H9 (cell line): ENCODE measurements around the gene METTL4. TPM values are rescaled to one million over a fixed set of nuclear protein-coding genes. Genes with fewer than 3 reads are reported as not detected.
"Not testable (repeated sequence)": the region's sequence is repeated elsewhere in the genome, so short reads cannot be mapped to it uniquely, and the experiment has no call there.

Experiments
- DNase-seq: peaks from one replicate; pipeline ENCODE4 v3.0.0-alpha.2; 2017
- H2AFZ ChIP-seq: one replicate; pipeline ENCODE4 v1.6.1; 2013; ENCODE audit warnings: mild to moderate bottlenecking, low read length, control low read depth, moderate library complexity
- H2AK5ac ChIP-seq: 2 replicates; pipeline ENCODE4 v1.6.1; 2013; ENCODE audit warnings: low read length, control low read depth, mixed read lengths; ENCODE audit not compliant: insufficient read length
- H2BK120ac ChIP-seq: one replicate; pipeline ENCODE4 v1.6.1; 2013; ENCODE audit warnings: low read depth, mild to moderate bottlenecking, low read length, control low read depth, inconsistent platforms; ENCODE audit not compliant: poor library complexity, severe bottlenecking
- H2BK12ac ChIP-seq: 2 replicates; pipeline ENCODE4 v1.6.1; 2013; ENCODE audit warnings: low read length, control low read depth, mixed read lengths, low read depth; ENCODE audit not compliant: insufficient read length
- H2BK15ac ChIP-seq: 2 replicates; pipeline ENCODE4 v1.6.1; 2013; ENCODE audit warnings: low read depth, low read length, control low read depth
- H2BK20ac ChIP-seq: one replicate; pipeline ENCODE4 v1.6.1; 2013; ENCODE audit warnings: low read depth, mild to moderate bottlenecking, low read length, control low read depth, inconsistent platforms; ENCODE audit not compliant: poor library complexity, severe bottlenecking
- H2BK5ac ChIP-seq: 2 replicates; pipeline ENCODE4 v1.6.1; 2013; ENCODE audit warnings: low read length, control low read depth, mixed read lengths; ENCODE audit not compliant: insufficient read length
- H3K14ac ChIP-seq: 2 replicates; pipeline ENCODE4 v1.6.1; 2013; ENCODE audit warnings: low read length, control low read depth; ENCODE audit not compliant: insufficient read depth
- H3K18ac ChIP-seq: 2 replicates; pipeline ENCODE4 v1.6.1; 2013; ENCODE audit warnings: low read depth, mild to moderate bottlenecking, mixed read lengths, low read length, control low read depth; ENCODE audit not compliant: insufficient read length
- H3K23ac ChIP-seq: 2 replicates; pipeline ENCODE4 v1.6.1; 2013; ENCODE audit warnings: low read length, control low read depth, mixed read lengths, low read depth; ENCODE audit not compliant: insufficient read length
- H3K23me2 ChIP-seq: 2 replicates; pipeline ENCODE4 v1.6.1; 2013; ENCODE audit warnings: low read depth, mild to moderate bottlenecking, mixed read lengths, low read length, control low read depth; ENCODE audit not compliant: insufficient read length, poor library complexity, severe bottlenecking
- H3K27ac ChIP-seq: 2 replicates; pipeline ENCODE4 v1.5.1; 2013; ENCODE audit warnings: low read length, control low read depth, mixed read lengths, low read depth; ENCODE audit not compliant: insufficient read length
- H3K27me3 ChIP-seq: 2 replicates; pipeline ENCODE4 v1.6.1; 2013; ENCODE audit warnings: low read length, control low read depth, inconsistent platforms; ENCODE audit not compliant: insufficient read depth
- H3K4ac ChIP-seq: 2 replicates; pipeline ENCODE4 v1.6.1; 2013; ENCODE audit warnings: low read depth, mild to moderate bottlenecking, control low read depth, inconsistent platforms, low read length, moderate library complexity
- H3K4me1 ChIP-seq: 2 replicates; pipeline ENCODE4 v1.6.1; 2013; ENCODE audit warnings: low read length, control low read depth, inconsistent platforms; ENCODE audit not compliant: insufficient read depth
- H3K4me2 ChIP-seq: 2 replicates; pipeline ENCODE4 v1.6.1; 2013; ENCODE audit warnings: low read length, control low read depth, mixed read lengths; ENCODE audit not compliant: insufficient read length, insufficient read depth
- H3K56ac ChIP-seq: 2 replicates; pipeline ENCODE4 v1.6.1; 2013; ENCODE audit warnings: low read depth, mild to moderate bottlenecking, mixed read lengths, low read length, control low read depth; ENCODE audit not compliant: insufficient read length
- H3K79me1 ChIP-seq: 2 replicates; pipeline ENCODE4 v1.6.1; 2013; ENCODE audit warnings: low read depth, mild to moderate bottlenecking, moderate library complexity, low read length, control low read depth, inconsistent platforms; ENCODE audit not compliant: insufficient read depth, poor library complexity, severe bottlenecking
- H3K79me2 ChIP-seq: 2 replicates; pipeline ENCODE4 v1.6.1; 2013; ENCODE audit warnings: low read length, control low read depth, inconsistent platforms; ENCODE audit not compliant: insufficient read depth
- H3K9ac ChIP-seq: 2 replicates; pipeline ENCODE4 v1.6.1; 2013; ENCODE audit warnings: low read length, control low read depth, mixed read lengths; ENCODE audit not compliant: insufficient read length; ENCODE audit errors: extremely low read depth
- H3K9me3 ChIP-seq: one replicate; pipeline ENCODE4 v1.6.1; 2013; ENCODE audit warnings: low read depth, low read length, inconsistent platforms; ENCODE audit not compliant: control insufficient read depth
- H3T11ph ChIP-seq: one replicate; pipeline ENCODE4 v1.6.1; 2013; ENCODE audit warnings: mild to moderate bottlenecking, low read length, control low read depth, inconsistent platforms
- H4K20me1 ChIP-seq: one replicate; pipeline ENCODE4 v1.6.1; 2013; ENCODE audit not compliant: control insufficient read depth, insufficient read length, insufficient read depth
- H4K5ac ChIP-seq: 2 replicates; pipeline ENCODE4 v1.6.1; 2013; ENCODE audit warnings: low read depth, mild to moderate bottlenecking, mixed read lengths, low read length, control low read depth; ENCODE audit not compliant: insufficient read length
- H4K8ac ChIP-seq: replicated peaks from 2 replicates; pipeline ENCODE4 v1.6.1; 2013; ENCODE audit warnings: low read length, control low read depth, mixed read lengths, low read depth; ENCODE audit not compliant: insufficient read length
- H4K91ac ChIP-seq: 2 replicates; pipeline ENCODE4 v1.6.1; 2013; ENCODE audit warnings: low read depth, mild to moderate bottlenecking, moderate library complexity, mixed read lengths, low read length, control low read depth; ENCODE audit not compliant: insufficient read length
- H3K27ac Mint-ChIP-seq, 3 experiments: 2 replicates in 2 of 3; 3 replicates in 1 of 3; pipeline ENCODE4 v1.8.0; 2020 to 2021; ENCODE audit warnings: mixed read lengths in 3 of 3, mild to moderate bottlenecking in 1 of 3, moderate library complexity in 1 of 3
- H3K27me3 Mint-ChIP-seq: 2 replicates; pipeline ENCODE4 v1.8.0; 2021; ENCODE audit warnings: low read depth, mild to moderate bottlenecking, moderate library complexity, mixed read lengths
- H3K36me3 Mint-ChIP-seq, 3 experiments: 2 replicates in 2 of 3; 3 replicates in 1 of 3; pipeline ENCODE4 v1.8.0; 2020 to 2021; ENCODE audit warnings: low read depth in 3 of 3, mixed read lengths in 3 of 3; ENCODE audit not compliant: insufficient read depth in 1 of 3
- H3K4me1 Mint-ChIP-seq, 2 experiments: 2 replicates each; pipeline ENCODE4 v1.8.0; 2020; ENCODE audit warnings: mixed read lengths in 2 of 2
- H3K4me3 Mint-ChIP-seq, 2 experiments: 2 replicates in 1 of 2; 3 replicates in 1 of 2; pipeline ENCODE4 v1.8.0; 2020 to 2021; ENCODE audit warnings: mild to moderate bottlenecking in 2 of 2, mixed read lengths in 2 of 2, moderate library complexity in 1 of 2
- H3K9me3 Mint-ChIP-seq, 2 experiments: 2 replicates in 1 of 2; 3 replicates in 1 of 2; pipeline ENCODE4 v1.8.0; 2020; ENCODE audit warnings: mild to moderate bottlenecking in 2 of 2, mixed read lengths in 2 of 2, moderate library complexity in 1 of 2
- CTCF ChIP-seq: fragments of 200-600 bp; sonication (generic); conservative IDR thresholded peaks from 3 replicates; pipeline ENCODE4 v1.8.0; 2021; ENCODE audit warnings: antibody characterized with exemption, mild to moderate bottlenecking
- WGBS: extraction: QIAGEN DNeasy Blood & Tissue Kit; methylation state at CpG from one replicate; pipeline ENCODE4 v1.1.7; 2013; ENCODE audit warnings: missing lambda C conversion rate, low lambda C conversion rate, mixed read lengths; ENCODE audit not compliant: insufficient read length; ENCODE audit errors: extremely low coverage; 5-methylcytosine and 5-hydroxymethylcytosine counted together
- total RNA-seq: library from RNA; stranded (reverse); gene quantifications from 2 replicates; pipeline ENCODE4 v1.2.1, GENCODE V29; 2021

METTL4 gene
- total RNA-seq, 1 experiment from 2014 or later: 14.2 TPM

GRCh38 chr18:2526329-2526728 lies 45.0 kb downstream of the METTL4 start:
- H3K79me1 ChIP-seq: no peaks in the 10 kb centered on the region
- H3K4me1 Mint-ChIP-seq: peaks cover 2 to 5% of the 10 kb centered on the region in 2 experiments; a peak in 3 of 4 replicates
- H3K27me3 ChIP-seq: no peaks in the 10 kb centered on the region
- H2AK5ac ChIP-seq: no peak overlapping the region
- no peak overlapping the region for H2AFZ ChIP-seq
- no peak overlapping the region for H3K4me2 ChIP-seq
- no peak for DNase-seq
- no peaks in the 10 kb centered on the region; a peak in 1 of 7 replicates for H3K36me3 Mint-ChIP-seq
- no peak overlapping the region for H2BK12ac ChIP-seq
- H4K20me1 ChIP-seq: no peaks in the 10 kb centered on the region
- no peak overlapping the region for H3K4ac ChIP-seq
- WGBS: no CpG with 5 or more reads among the region's 2 CpGs
- no peaks in the 10 kb centered on the region; a peak in 1 of 5 replicates for H3K9me3 Mint-ChIP-seq
- H3K56ac ChIP-seq: no peak overlapping the region
- H4K91ac ChIP-seq: no peak overlapping the region
- H2BK20ac ChIP-seq: no peak overlapping the region
- H3K27ac Mint-ChIP-seq: no peak overlapping the region
- no peak overlapping the region for H3K23ac ChIP-seq
- H3K9me3 ChIP-seq: no peaks in the 10 kb centered on the region
- no peaks in the 10 kb centered on the region for H3K27me3 Mint-ChIP-seq
- H3K18ac ChIP-seq: no peak overlapping the region
- H3K4me1 ChIP-seq: no peaks in the 10 kb centered on the region; the same call in 1 of the 2 replicates
- no peak overlapping the region for H3K14ac ChIP-seq
- no peak overlapping the region for H4K5ac ChIP-seq
- H4K8ac ChIP-seq: no peak overlapping the region
- H3K23me2 ChIP-seq: no peaks in the 10 kb centered on the region
- TF ChIP-seq CTCF: no peak
- no peak overlapping the region for H2BK5ac ChIP-seq
- H3K27ac ChIP-seq: no peak overlapping the region
- H3K4me3 Mint-ChIP-seq: no peak overlapping the region
- no peak overlapping the region for H2BK15ac ChIP-seq
- no peak overlapping the region for H2BK120ac ChIP-seq
- no peak overlapping the region for H3K9ac ChIP-seq
- no peak overlapping the region for H3T11ph ChIP-seq
- H3K79me2 ChIP-seq: no peaks in the 10 kb centered on the region

GRCh38 chr18:2524794-2525198 lies 46.5 kb downstream of the METTL4 start:
- H3K36me3 Mint-ChIP-seq, H3K4me1 ChIP-seq, H3K56ac ChIP-seq, H2BK5ac ChIP-seq, H3K23ac ChIP-seq, H3K4me1 Mint-ChIP-seq, H3K27ac Mint-ChIP-seq, H3K4me3 Mint-ChIP-seq, H3K9ac ChIP-seq, H3K27ac ChIP-seq, H2BK15ac ChIP-seq, H3K27me3 ChIP-seq, H4K8ac ChIP-seq, H2AFZ ChIP-seq, H3K23me2 ChIP-seq, H3K79me1 ChIP-seq, H3T11ph ChIP-seq, H3K9me3 ChIP-seq, H2BK120ac ChIP-seq, H3K79me2 ChIP-seq, H2AK5ac ChIP-seq, H3K4ac ChIP-seq, H3K27me3 Mint-ChIP-seq, H4K91ac ChIP-seq, H3K4me2 ChIP-seq, H2BK12ac ChIP-seq, H3K18ac ChIP-seq, H3K9me3 Mint-ChIP-seq, H3K14ac ChIP-seq, DNase-seq, H4K20me1 ChIP-seq, H2BK20ac ChIP-seq, H4K5ac ChIP-seq: not testable (repeated sequence)
- WGBS: no CpG with 5 or more reads among the region's 2 CpGs
